ENCODE measurements around the gene FAN1. TPM values are rescaled to one million over a fixed set of nuclear protein-coding genes. Genes with fewer than 3 reads are reported as not detected.

FAN1 gene
- total RNA-seq, 1 donor from 2014 or later: 32.3 TPM

DNA sequence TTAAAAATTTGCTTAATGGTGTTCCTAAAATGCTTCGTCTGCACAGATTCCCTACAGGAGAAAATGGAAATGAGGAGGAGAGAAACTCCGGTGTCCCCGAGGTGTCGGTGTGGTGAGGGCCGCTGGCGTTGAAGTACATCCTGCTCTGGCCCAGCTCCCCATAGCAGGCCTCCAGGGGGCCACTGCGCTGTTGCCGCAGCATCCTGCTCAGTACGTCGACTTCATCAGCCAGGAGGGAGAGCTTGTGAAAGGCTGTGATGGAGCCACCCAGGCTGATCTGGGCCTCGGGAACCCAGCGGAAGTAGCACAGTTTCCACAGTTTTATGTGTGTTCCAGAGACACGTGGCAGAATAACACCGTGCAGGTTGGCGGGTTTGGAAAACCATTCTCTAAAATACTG is 37.8 kb downstream of the FAN1 start:
- Mint-ChIP-seq H3K27me3 (ENCODE audit: low read depth) (no peaks in the 10 kb centered on the region), H3K36me3 (peaks cover 47% of the 10 kb centered on the region), H3K9me3 (no peaks in the 10 kb centered on the region), H3K4me3 (no peak overlapping the region), H3K27ac (peak overlapping the region; percentile 48), H3K4me1 (no peaks in the 10 kb centered on the region)
- DNase-seq (ENCODE audit: low spot score in 2 of 2, unreplicated experiment in 2 of 2): no peak
- TF ChIP-seq, protein P1, sequence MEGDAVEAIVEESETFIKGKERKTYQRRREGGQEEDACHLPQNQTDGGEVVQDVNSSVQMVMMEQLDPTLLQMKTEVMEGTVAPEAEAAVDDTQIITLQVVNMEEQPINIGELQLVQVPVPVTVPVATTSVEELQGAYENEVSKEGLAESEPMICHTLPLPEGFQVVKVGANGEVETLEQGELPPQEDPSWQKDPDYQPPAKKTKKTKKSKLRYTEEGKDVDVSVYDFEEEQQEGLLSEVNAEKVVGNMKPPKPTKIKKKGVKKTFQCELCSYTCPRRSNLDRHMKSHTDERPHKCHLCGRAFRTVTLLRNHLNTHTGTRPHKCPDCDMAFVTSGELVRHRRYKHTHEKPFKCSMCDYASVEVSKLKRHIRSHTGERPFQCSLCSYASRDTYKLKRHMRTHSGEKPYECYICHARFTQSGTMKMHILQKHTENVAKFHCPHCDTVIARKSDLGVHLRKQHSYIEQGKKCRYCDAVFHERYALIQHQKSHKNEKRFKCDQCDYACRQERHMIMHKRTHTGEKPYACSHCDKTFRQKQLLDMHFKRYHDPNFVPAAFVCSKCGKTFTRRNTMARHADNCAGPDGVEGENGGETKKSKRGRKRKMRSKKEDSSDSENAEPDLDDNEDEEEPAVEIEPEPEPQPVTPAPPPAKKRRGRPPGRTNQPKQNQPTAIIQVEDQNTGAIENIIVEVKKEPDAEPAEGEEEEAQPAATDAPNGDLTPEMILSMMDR (IDR thresholded peaks at IDR 0.05; ENCODE audit: unreplicated experiment): no peak

DNA sequence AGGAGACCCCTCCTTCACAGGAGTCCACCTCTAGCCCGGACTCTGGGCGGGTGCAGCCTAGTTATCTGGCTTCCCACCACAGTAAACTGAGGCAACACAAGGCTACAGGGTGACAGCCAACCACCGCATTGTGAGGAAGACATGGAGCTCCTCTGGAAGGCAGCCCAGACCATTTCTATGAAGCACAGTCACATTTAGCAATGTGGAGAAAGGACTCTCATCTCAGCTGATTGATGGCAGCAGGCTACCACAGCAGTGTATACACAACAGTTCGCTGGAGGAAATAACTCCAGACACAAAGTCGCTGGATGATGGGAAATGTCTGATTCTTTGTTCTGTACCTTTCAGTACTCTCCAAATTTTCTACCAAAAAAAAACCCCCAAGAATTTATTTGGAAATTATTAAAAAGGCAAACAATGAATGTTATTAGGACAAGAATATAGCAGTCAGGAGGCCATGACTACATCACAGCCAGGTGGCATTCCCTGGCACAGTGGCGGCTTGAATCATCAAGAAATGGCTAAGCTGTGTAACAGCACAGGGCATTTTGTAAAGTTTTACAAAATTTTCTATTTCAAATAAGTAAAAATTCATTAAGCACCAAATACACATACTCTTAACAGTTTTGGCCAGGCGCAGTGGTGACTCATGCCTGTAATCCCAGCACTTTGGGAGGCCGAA is 40.1 kb downstream of the FAN1 start:
- no peak for DNase-seq (ENCODE audit: low spot score in 2 of 2, unreplicated experiment in 2 of 2)
- H3K36me3 Mint-ChIP-seq: peaks cover 53% of the 10 kb centered on the region
- TF ChIP-seq, protein P1 (IDR thresholded peaks at IDR 0.05; ENCODE audit: unreplicated experiment): no peak
- H3K27me3 Mint-ChIP-seq (ENCODE audit: low read depth): no peaks in the 10 kb centered on the region
- no peaks in the 10 kb centered on the region for H3K9me3 Mint-ChIP-seq
- no peak overlapping the region for H3K4me3 Mint-ChIP-seq
- no peak overlapping the region for H3K27ac Mint-ChIP-seq
- H3K4me1 Mint-ChIP-seq: no peaks in the 10 kb centered on the region

DNA sequence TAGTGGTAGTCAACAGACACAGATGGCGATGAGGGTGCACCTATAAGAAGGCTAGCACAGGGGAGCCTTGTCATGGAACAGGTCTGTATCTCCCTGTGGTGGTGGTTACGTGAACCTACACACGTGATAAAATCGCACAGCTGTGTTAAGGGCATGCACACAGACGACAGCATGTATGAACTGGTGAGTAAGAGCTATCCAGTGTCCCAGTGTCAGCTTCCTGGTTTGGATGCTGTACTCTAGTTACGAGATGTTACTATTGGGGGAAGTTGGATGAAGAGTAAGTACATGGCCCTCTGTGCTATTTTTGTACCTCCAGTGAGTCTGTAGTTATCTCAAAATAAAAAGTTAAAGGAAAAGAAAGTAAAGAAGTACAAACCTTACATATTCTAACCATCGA is 49.5 kb downstream of the FAN1 start:
- Mint-ChIP-seq H3K4me1 (no peaks in the 10 kb centered on the region), H3K27me3 (ENCODE audit: low read depth) (no peaks in the 10 kb centered on the region), H3K27ac (no peak overlapping the region), H3K36me3 (peaks cover 79% of the 10 kb centered on the region), H3K4me3 (no peak overlapping the region), H3K9me3 (peaks cover 7% of the 10 kb centered on the region)
- DNase-seq (ENCODE audit: low spot score in 2 of 2, unreplicated experiment in 2 of 2): no peak
- TF ChIP-seq, protein P1 (IDR thresholded peaks at IDR 0.05; ENCODE audit: unreplicated experiment): no peak

DNA sequence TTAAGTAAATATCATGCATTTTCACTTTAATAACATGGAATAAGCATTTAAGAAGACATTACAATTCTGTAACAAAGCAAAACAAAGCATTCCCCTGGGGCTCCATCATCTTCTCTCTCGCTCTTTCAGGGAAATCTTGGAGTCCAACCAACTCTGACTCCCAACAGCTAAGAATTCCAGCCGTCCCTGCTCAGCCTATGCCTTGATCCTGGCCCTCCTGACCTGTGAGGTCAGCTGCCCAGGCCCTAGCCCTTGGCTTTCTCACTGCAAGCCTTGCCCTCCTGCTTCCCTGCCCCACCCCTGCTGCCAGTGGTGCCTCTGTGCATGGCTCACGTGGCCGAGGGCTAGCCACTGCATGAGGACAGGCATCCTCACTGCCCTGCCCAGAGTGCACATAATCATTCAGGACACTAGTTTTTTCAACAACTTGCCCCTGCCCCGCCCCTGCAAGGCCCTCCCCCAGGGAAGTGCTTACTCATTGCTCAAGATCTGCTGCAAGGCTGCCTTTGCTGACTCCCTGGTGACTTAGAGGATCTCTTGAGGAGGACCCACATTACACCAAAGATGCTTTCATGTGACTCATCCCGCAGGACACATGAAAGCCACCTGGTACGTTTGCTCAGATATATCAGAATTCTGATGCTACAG is 50.1 kb downstream of the FAN1 start:
- Mint-ChIP-seq H3K27ac (no peak overlapping the region), H3K27me3 (ENCODE audit: low read depth) (no peaks in the 10 kb centered on the region), H3K9me3 (peaks cover 7% of the 10 kb centered on the region), H3K4me3 (no peak overlapping the region), H3K4me1 (no peaks in the 10 kb centered on the region), H3K36me3 (peaks cover 72% of the 10 kb centered on the region)
- TF ChIP-seq, protein P1 (IDR thresholded peaks at IDR 0.05; ENCODE audit: unreplicated experiment): no peak
- DNase-seq (ENCODE audit: low spot score in 2 of 2, unreplicated experiment in 2 of 2): no peak

DNA sequence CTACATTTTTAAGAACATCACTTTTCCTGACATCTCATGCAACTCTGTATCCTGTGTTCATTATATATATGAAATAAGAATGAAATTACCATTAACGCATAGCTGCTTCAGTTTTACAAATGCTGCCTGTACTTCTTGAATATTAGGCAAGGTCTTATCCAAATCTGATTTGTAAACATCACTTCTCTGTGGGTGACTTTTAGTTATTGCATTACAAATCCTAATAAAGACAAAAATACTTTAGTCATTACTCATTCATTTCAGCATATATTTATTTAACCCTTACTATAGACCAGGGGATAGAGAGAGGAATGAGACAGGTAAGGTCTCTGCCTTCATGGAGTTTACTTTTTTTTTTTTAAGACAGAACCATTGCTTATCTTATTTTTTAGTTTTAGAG is 51.0 kb downstream of the FAN1 start:
- DNase-seq (ENCODE audit: low spot score in 2 of 2, unreplicated experiment in 2 of 2): no peak
- TF ChIP-seq, protein P1 (IDR thresholded peaks at IDR 0.05; ENCODE audit: unreplicated experiment): no peak
- H3K27me3 Mint-ChIP-seq (ENCODE audit: low read depth): no peaks in the 10 kb centered on the region
- no peaks in the 10 kb centered on the region for H3K4me1 Mint-ChIP-seq
- H3K9me3 Mint-ChIP-seq: peaks cover 3% of the 10 kb centered on the region
- peaks cover 68% of the 10 kb centered on the region for H3K36me3 Mint-ChIP-seq
- H3K27ac Mint-ChIP-seq: no peak overlapping the region
- no peak overlapping the region for H3K4me3 Mint-ChIP-seq

Data from mesothelial cell of epicardium (in vitro differentiated cells).